Stimulated activated CD8-positive, alpha-beta memory T cell treated with anti-CD3 and anti-CD28 coated beads, Interleukin-7, amount 100 ng/mL, for 4 hours (primary cell): ENCODE results near the gene SCRN1.
A peak's percentile ranks its signal among the peaks of the same experiment; 100 is the strongest.
"Not testable (repeated sequence)": the region's sequence is repeated elsewhere in the genome, so short reads cannot be mapped to it uniquely, and the experiment has no call there.

ENCODE experiments used
- DNase-seq, 2 donors: peaks; one replicate each; pipeline ENCODE4 v3.0.0-alpha.2; 2020; ENCODE audit warnings: low read depth in 2 of 2

Gene SCRN1

DNA sequence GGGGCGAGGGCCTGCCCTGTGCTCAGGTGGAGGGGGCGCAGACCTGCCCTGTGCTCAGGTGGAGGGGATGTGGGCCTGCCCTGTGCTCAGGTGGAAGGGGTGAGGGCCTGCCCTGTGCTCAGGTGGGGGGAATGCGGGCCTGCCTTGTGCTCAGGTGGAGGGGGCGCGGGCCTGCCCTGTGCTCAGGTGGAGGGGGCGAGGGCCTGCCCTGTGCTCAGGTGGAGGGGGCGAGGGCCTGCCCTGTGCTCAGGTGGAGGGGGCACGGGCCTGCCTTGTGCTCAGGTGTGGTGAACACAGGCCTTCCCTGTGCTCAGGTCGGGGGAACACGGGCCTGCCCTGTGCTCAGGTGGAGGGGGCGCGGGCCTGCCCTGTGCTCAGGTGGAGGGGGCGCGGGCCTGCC is 98.8 kb downstream of the SCRN1 start:
- DNase-seq: not testable (repeated sequence)

DNA sequence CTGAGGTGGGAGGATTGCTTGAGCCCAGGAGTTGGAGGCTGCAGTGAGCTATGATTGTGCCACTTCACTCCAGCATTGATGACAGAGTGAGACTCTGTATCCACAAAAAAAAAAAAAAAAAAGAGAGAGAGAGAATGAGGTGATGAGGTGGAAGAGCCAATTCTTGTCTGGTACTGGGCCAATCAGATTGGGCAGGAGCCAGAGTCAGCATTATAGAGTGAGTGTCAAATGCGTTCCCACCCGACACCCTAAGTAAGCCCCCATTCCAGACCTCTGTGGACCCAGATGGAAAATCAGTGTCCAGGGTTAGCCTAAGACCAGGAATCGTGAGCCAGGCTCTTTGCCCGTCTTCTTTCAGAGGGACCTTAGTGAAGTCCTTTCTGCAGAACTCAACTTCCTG is 99.3 kb downstream of the SCRN1 start:
- no peak for DNase-seq

DNA sequence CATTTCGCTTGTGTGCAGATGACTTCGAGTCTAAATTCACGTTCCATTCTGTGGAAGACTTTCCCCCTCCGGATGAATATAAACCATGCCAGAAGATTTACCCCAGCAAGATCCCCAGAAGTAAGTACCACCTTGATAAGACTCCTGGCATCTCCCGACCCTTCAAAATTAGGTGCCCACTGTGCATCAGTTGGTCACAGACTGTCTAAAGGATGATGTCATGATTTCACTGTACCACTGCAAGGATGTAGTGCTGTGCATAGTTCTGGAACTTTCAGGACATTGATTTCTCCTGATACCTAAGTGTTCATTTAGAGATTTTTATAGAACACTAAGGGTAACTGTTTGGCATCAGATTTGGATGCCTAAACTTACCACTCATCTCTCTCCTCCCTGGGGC is 100.3 kb downstream of the SCRN1 start:
- DNase-seq: no peak

DNA sequence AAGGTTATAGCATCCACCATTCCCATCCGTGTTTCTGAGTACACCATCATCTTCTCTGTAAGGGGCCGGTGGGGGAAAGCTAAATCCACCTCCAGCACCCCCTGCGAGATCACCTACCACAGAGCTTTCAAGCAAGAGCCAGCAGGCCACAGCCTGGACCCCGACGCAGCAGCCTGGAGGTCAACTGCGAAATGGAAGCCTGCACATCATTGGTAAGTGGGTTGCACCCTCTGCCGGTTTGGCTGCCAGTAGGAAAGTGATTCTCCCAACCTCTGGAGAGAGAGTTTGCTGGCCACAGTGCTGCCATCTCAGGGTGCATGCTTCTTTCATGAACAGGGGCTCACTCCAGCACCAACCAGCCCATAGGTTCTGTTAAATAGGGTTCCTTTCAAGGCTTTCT is 101.6 kb downstream of the SCRN1 start:
- no peak for DNase-seq

DNA sequence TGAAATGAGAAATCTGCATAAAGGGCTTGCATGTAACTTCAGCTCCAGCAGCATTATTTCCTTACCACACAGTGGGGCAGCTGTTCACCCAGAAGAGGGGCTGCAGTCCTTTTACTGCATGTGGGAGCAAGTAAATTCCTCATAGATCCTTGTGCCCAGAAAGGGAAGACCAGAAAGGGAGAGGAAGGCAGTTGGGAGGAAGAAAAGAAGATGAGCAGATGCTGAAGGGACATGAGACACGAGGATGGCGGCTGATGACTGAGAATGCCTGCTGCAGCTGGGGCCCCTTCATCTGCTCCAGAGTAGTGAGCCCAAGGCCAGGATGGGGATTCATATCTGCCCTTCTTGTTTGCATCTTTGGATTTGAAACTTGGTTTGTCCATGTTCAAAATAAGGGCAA is 102.8 kb downstream of the SCRN1 start:
- no peak for DNase-seq

DNA sequence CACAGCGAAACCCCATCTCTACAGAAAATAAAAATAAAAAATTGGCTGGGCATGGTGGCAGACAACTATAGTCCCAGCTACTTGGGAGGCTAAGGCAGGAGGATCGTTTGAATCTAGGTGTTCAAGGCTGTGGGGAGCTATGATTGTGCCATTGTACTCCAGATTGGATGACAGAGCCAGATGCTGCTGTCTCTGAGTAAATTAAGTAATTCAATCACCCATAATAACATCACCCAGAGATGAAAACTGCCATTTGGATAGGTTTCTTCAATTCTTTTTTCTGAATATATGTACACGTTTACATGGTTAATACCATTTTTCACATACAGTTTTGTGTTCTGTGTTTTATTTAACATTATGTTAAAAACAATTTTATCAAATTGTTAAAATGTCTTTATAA is 104.0 kb downstream of the SCRN1 start:
- DNase-seq: no peak

DNA sequence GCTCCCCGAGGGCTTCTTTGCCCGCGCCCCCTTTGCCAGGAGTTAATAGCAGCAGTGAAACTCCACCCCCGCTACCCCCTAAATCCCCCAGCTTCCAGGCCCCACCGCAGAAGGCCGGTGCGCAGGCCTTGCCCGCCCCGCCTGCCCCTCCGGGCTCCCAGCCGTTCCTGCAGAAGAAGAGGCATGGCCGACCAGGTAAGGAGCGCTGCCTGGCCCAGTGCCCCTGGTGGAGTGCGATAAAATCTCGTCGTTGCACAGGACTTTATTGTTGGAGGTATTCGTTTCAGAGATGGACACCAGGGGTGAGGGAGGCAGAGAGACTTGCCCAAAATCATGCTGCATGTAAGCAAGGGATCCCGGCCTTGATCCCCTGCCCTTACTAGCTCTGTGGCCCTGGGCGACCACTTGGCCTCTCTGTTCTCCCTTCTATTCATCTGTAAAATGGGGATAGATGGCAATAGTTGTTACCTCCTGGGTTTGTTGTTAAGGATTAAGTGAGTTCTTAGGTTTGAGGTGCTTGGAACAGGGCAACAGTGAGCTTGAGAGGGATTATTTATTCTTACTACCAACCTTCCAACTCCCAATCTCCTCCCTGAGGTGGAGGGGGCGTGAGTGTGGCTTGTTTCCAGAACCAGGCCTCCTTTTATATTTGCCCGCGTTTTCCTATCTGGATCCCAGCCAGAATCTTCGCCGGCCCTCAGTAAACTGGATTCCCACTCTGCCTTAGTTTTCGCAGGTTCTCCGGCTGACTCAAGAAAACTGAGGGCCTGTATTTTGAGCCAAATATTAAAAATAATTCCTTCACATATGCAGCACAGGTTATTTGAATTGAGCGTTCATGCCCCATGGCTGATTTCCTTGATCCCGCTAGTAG is 105.0 kb downstream of the SCRN1 start:
- DNase-seq: no peak

DNA sequence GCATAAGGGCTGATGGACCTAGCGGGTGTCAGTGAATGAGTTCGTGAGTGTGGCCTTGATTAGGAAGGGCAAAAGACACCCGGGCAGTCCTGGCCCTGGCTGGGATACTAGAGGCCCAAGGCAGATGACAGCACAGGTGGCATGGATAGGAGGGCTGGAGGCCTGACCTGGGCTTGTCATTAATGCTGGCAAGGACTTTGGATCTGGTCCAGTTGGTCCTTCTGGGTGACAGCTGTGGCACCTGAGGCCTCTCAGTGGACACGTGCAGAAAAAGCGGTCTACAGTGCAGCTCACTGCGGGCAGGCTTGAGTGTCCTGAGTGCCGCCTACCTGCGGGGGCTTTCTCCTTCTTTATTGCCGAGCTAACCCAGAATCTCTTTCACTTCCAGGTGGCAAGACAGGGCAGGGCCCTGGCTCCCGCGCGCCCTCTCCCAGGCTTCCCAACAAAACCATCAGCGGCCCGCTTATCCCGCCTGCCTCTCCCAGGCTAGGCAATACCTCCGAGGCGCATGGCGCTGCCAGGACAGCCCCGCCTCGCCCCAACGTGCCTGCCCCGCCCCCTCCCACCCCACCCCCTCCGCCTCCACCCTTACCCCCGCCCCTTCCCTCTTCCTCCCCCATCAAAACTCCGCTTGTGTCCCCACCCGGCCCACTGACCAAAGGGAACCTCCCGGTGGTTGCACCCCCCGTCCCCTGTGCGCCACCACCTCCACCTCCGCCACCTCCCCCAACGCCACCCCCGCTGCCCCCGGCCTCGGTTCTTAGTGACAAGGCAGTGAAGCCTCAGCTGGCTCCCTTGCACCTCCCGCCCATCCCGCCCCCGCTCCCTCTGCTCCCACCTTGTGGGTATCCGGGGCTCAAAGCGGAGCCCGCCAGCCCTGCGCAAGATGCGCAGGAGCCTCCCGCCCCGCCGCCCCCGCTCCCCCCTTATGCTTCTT is 105.9 kb downstream of the SCRN1 start:
- peak in 1 of 2 donors; percentile 8 for DNase-seq

DNA sequence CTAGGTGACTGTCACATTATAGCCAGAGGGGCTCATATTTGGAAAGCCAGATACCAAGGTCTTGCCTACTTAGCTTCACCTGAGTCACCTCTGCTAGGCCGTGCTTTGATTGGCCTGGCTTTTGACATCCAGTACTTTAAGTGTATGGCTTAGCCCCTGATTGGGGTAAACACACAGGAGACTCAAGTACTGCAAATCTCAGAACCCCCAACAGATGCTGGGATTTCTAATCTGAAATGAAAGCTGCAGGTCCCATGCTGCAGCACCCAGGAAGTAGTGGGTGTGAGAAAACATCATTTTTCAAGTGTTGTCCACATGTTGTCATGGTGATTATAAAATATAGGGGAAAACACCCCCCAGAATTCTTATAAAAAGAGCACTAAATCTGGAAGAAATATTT is 107.1 kb downstream of the SCRN1 start:
- no peak for DNase-seq

DNA sequence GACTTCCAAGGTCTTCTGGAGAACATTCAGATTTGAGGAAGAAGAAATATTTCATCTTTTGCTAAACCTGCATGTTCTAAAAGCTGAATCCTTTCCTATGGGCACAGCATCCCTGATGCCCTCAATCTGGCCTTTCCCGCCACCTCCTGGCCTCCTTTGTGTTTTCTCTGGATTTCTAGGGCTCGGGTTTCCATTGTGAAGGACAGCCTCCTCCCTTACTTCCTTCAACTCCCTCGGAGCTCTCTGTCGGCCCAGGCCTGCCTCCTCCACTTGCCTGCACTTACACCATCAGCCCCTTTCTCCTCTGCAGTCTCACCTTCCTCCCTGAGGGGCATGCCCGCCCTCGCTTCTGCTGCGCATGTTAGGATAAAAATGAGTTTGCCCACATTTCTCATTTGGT is 107.9 kb downstream of the SCRN1 start:
- DNase-seq: no peak

DNA sequence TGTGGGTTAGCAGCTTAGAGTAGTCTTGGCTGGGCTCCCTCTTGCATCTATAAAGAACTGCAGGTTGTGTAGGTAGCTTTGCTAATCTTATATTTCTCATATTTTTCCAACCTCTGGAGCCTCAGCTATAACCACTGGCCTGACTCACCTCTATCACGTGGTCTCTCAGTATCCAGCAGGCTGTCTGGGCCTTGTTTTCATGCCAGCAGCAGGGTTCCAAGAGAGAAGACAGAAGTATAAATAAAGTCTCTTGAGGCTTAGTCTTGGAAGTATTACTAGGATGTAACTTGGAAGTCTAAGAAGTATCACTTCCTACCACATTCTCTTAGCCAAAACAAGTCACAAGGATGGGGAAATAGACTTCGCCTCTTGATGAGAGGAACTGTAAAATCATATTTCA is 110.0 kb downstream of the SCRN1 start:
- DNase-seq: no peak

DNA sequence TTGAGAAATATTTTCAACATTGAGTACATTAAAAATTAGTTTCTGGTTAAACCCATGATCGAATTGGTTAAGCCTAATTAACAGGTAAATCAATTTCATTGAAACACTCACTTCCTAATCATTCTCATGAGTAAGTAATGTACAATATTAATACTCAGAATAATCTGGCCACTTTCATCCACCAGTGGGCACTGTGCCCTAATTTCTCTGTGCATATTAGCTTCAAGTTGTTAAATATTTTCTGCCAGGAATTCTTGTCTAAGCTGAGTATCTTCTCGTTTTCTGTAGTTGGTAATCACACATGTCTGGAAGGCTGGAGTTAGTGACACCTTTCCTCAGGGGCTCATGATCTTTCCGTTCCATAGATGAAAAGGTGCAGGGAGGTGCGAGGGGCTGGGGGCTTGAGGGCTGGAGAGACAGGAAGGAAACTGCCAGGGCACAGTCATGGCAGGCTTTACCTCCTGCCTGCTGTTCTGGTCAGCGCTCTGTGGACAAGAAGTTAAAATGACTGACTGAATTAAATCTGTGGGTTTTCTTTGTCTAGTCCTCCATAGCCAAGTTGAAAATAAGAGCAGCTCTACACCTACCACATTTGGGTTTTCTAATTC is 111.4 kb downstream of the SCRN1 start:
- DNase-seq: peak in 1 of 2 donors; percentile 31

DNA sequence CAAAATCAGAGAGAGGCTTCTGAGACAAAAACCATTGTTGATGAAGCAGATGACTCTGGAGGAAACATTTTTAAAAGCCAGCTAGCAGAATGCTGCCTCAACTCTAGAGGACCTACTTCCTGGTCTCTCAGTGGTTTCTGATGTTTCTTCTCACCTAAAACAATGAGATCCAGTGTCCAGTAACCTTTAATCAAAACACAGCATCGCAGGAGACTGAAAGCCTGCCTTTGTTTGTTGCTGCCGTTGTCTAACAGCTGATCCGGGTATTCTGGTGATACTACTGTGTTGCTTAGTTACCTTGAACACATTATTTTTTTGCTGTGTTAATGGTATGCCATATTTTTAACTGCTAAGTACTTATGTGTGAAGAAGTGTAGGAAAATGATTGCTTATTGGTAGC is 112.4 kb downstream of the SCRN1 start:
- DNase-seq: no peak

DNA sequence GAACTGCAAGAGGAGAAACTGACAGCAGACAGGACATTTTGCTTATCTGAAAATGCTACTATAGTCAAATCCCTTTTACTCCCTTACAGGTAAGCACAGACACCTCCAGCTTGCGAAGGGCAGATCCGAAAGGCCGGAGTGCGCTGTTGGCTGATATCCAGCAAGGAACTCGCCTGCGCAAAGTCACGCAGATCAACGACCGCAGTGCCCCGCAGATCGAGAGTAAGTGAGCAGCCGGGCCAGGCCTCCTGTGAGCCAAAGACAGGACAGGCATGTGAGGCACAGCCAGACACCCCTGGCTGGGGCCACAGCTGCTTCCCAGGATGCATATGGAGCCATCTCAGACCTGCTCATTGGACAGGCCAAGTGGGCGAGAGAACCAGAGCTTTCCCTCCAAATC is 113.9 kb downstream of the SCRN1 start:
- DNase-seq: no peak

DNA sequence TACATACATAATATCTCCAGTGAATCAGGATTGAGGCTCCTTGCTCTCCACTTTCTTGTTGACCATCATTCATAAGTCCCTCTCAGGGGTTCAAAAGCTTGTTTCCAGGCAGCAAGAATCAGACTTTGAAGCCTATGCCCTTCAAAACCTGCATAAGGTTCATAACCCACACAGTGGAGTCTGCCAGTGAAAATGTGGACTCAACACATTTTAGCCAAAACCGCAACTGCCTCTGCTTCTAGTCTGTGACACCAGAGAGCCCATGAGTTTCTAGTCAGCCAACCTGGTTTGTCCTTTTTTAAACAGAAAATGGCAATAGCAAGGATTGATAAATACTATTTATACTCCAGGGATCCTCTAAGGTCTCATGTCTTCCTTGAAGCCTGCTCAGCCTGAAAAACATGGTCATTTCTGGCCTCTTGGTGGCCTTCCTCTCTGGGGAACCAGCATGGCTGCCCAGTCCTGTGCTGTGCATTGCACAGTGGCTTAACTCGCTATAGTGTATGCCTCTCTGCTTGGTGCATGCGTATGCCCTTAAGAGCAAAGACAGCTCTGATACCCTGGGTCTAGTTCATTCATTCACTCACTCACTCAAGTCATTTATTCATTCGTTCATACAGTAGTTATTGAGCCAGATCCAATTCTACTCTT is 115.8 kb downstream of the SCRN1 start:
- no peak for DNase-seq

DNA sequence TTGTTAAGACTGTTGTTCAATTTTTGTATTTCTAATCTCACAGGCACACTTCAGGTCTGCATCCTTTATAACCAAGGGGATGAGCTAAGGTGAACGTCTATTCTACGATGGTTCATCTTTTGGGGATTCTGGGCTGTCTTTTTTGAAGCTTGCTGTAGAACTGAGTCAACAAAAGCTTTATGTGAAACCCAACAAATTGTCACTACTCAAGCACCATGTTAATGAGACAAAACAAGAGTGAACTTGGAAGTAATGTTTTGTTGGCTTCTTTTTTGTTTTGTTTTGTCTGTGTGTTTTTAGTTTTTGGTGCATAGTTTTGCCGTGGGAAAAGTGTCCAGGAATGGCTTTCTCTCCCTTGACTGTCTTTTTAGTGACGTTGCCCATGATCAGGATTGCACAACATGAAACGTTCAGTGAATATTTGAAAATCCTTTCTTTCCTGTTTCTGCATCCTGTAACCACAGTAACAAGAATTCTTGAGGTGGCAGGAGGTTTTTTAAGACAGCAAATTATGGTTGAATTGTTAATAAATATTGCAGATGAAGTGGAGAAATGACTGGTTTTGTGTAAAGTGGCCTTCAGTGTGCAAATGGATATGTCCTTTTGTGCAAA is 117.7 kb downstream of the SCRN1 start:
- no peak for DNase-seq
